ENCODE measurements around the gene C9.
"Not testable (repeated sequence)": the region's sequence is repeated elsewhere in the genome, so short reads cannot be mapped to it uniquely, and the experiment has no call there.

Gene C9

DNA sequence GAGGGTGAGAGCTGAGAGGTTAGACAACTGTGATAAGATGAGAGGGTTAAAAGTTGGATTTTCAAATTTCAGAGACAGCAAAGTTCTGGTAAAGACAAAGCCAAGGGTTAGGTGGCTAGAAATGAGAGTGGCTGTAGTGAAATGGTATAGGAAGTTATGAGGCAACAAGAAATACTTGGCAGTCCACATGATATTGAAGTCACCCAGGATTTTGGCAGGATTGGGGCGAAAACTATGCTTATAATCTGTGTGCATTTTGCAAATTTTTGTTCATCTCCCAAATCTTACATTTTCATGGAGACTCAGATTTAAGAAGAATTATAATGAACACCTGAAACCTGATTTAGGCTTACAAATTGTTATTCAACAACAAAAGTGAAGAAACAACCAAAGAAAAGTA lies 35.6 kb downstream of the C9 start:
- no peak for DNase-seq (ENCODE audit: low read depth in 2 of 2)

GRCh38 chr5:39323542-39323941 lies 40.8 kb downstream of the C9 start:
- DNase-seq (ENCODE audit: low read depth in 2 of 2), result no peak

DNA sequence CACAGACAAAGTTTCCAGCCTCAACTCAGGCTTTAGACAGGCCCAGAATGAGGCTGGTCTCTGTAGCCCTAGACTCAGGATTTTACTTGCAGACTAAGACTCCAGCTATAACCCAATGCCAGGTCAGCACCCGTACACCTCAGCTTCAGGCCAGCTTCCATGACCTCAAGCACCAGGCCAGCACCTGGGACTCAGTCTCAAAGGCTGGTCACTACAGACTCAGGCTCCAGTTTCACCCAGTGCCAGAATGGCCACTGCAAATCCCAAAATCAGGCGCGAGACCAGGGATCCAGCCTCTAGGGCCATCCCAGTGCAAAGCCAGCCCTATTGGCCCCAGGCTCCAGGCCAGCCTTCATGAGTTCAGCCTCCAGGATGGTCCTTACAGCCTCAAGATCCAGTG lies 44.9 kb downstream of the C9 start:
- no peak for DNase-seq (ENCODE audit: low read depth in 2 of 2)

DNA sequence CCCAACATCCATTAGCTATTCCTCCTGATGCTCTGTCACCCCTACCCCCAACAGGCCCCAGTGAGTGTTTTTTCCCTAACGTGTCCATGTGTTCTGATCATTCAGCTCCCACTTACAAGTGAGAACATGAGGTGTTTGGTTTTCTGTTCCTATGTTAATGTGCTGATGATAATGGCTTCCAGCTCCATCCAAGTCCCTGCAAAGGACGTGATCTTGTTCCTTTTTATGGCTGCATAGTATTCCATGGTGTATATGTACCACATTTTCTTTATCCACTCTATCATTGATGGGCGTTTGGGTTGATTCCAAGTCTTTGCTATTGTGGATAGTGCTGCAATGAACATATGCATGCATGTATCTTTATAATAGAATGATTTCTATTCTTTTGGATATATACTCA lies 47.8 kb downstream of the C9 start:
- DNase-seq (ENCODE audit: low read depth in 2 of 2), result not testable (repeated sequence)

- no peak for DNase-seq (ENCODE audit: low read depth in 2 of 2)
Observed at GRCh38 chr5:39315995-39316394, 48.3 kb downstream of the C9 start.

- DNase-seq (ENCODE audit: low read depth in 2 of 2), result no peak
Observed at GRCh38 chr5:39314591-39314990, 49.7 kb downstream of the C9 start.

DNA sequence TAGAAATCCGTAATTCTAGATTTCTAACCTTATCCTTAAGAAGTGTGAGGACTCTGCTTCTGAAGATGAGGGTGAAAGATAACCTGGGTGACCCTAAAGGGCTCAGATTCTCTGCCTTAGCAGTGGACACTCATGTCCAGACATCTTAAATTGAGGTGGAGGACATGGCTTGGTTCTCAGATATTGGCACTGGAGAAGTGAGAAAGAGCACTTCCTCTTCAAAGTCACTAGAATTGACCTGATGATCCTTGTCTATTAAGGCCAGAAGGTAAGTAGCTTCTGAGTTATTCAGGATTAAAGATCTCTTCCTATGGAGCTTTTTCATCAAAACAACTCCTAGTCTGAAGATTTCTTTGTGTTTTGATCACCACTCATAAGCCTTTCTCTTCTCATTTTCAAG lies 54.8 kb downstream of the C9 start:
- no peak for DNase-seq (ENCODE audit: low read depth in 2 of 2)

DNA sequence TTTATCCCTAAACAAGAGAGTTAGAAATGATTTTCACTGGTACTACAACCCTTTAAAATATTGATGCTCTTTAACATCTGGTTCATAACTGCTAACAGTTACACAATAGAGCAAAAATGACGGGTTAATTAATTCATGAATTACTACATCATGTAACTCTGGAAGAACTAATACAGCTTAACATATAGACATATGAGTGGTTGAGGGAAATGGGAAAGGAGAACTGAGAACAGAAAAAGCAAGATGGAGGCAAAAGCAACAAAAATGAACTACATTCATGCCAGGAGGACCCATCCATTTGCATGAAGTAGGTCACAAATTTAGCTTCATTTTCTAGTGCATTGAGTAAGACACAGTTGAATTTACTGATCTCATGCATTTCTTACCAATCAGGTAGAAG lies 61.8 kb downstream of the C9 start:
- no peak for DNase-seq (ENCODE audit: low read depth in 2 of 2)

DNA sequence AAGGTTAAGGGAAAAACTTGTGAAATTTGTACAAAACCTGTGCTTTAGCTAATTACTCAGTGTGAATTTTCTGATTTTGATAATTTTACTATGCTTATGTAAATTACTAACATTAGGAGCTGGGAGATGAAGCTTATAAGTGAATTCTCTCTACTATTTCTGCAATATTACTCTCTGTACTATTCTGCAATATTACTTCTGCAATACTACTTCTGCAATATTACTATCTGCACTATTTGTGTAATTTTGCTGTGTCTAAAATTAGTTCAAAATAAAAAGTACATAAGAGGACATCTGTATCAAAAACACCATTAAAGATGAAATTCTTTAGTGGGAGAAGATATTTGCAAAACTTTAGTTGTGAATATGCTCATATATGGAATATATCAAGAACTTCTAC lies 62.9 kb downstream of the C9 start:
- DNase-seq (ENCODE audit: low read depth in 2 of 2), result no peak

DNA sequence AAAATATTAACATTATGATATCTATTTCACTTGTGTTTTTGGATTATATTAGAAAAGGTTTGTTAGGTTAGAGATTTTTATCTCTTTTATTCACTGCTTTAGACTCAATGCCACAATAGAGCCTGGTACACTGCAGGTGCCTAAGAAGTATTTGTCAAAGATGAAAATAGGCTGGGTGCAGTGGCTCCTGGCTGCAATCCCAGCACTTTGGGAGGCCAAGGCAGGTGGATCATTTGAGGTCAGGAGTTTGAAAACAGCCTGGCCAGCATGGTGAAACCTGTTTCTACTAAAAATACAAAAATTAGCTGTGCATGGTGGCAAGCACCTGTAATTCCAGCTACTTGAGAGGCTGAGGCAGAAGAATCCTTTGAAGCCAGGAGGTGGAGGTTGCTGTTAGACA lies 64.3 kb downstream of the C9 start:
- DNase-seq (ENCODE audit: low read depth in 2 of 2), result no peak

- DNase-seq (ENCODE audit: low read depth in 2 of 2), result no peak
Observed at GRCh38 chr5:39294736-39295135, 69.6 kb downstream of the C9 start.

DNA sequence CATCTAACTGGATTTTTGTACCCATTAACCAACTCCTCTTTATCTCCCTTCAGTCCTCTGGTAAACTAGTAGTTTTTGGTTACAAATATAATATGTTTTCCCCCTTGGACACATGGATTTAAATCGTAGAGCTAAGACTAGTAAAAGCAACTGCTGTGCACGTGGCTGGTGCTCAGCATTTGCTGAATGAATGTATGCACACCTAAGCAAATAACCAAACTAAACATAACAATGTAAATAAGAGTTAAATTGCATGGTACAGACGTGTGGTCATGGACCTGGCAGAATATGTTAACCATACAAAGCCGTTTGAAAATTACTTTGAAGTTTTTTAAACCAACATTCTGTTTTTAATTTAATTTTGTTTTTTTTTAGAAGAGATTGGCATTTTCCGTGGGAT lies 79.7 kb downstream of the C9 start:
- no peak for DNase-seq (ENCODE audit: low read depth in 2 of 2)

- DNase-seq (ENCODE audit: low read depth in 2 of 2), result peak in 1 of 2 donors; percentile 59
Observed at GRCh38 chr5:39283231-39283818, 81.0 kb downstream of the C9 start.

DNA sequence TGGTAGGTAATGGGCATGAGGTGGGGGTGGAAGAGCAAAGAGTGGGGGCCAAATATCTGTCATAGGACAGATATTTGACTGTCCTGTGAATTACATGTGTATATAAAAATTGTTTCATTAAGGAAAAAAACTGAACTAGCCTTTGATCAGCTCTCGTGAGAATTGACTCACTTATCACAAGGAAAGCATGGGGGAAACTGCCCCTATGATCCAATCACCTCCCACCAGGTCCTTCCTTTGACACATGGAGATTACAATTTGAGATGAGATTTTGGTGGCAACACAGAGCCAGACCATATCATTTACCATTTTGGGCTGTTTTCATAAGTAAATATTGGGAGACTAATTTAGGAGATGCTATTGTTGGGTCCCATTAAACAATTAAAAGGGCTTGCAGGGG lies 81.7 kb downstream of the C9 start:
- DNase-seq (ENCODE audit: low read depth in 2 of 2), result no peak

DNA sequence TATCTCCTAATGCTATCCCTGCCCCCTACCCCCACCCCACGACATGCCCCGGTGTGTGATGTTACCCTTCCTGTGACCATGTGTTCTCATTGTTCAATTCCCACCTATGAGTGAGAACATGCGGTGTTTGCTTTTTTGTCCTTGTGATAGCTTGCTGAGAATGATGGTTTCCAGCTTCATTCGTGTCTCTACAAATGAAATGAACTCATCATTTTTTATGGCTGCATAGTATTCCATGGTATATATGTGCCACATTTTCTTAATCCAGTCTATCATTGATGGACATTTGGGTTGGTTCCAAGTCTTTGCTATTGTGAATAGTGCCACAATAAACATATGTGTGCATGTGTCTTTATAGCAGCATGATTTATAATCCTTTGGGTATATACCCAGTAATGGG lies 88.4 kb downstream of the C9 start:
- not testable (repeated sequence) for DNase-seq (ENCODE audit: low read depth in 2 of 2)

GRCh38 chr5:39274398-39275085 lies 89.8 kb downstream of the C9 start:
- DNase-seq (ENCODE audit: low read depth in 2 of 2), result no peak

DNA sequence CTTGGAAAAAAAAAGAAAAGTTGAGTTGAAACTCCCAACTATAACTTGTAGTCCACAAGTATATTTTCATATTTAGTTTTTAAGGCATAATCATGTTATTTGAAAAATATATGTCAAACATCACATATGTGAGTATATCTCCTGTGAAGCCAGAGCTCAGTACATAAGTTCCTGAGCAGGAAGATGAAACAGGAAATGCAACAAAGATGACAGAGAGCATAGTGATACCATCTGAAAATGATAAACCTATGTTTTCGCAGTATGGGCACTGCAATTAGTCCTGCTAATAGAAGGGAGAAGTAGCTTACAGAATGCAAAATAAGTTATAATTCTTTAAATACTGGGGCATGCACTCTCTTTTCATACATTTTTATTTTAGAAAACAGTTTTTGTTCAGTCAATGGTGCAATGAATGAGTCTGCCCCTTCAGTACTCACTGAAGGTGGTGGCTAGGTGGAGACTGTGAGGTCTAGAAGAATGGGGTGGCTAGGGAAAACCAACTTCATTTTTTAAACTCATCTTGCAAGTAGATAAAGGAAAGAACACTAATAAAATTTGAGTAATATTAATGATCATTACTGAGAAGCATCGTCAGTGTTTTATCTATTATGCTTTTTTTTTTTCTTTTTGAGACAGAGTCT lies 90.9 kb downstream of the C9 start:
- no peak for DNase-seq (ENCODE audit: low read depth in 2 of 2)

GRCh38 chr5:39272869-39273231 lies 91.4 kb downstream of the C9 start:
- not testable (repeated sequence) for DNase-seq (ENCODE audit: low read depth in 2 of 2)

DNA sequence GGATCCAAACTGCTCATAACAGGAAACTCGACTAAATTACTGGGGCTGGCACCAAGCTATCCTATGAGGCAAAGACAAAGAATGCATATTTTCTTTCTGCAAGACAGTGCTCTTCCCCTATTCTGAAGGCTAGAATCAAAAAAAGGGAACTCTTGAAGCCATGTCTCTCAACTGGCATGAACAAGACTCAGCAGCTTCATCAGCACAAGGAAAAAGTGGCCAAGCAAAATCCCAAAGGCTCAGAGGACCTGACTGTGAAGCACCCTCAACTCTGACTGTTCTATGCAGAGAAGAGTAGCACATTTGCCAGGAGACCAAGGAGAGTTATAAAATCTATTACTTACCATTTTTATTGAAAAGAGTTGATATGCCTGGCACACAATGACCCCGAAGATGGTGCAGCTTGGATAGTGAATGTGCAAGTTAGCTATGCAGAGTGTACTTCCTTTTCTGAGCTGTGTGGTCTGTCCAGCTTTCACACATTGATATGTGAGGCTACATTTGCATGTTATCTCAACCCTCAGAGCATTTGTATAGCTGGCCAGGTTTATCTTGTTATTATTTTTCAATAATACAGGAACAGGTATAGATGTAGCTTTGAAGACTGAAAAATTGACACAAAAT lies 94.0 kb downstream of the C9 start:
- no peak for DNase-seq (ENCODE audit: low read depth in 2 of 2)

DNA sequence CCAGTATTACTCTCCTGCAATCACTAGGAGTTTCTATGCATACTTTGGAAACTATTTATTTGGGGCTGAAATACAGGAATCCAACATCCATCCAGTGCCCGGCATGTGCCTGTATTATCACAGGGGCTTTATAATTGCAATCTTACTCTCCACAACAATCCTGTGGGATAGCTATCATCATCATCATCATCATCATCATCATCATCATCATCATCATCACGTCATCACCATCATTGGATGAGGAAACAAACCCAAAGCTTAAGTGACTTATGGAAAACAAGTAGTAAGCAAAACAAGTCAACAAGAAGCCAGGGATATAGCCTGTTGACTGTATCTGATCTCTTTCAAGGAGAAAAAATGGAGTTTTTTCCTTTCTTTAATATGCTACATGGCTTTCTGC lies 97.1 kb downstream of the C9 start:
- no peak for DNase-seq (ENCODE audit: low read depth in 2 of 2)

DNA sequence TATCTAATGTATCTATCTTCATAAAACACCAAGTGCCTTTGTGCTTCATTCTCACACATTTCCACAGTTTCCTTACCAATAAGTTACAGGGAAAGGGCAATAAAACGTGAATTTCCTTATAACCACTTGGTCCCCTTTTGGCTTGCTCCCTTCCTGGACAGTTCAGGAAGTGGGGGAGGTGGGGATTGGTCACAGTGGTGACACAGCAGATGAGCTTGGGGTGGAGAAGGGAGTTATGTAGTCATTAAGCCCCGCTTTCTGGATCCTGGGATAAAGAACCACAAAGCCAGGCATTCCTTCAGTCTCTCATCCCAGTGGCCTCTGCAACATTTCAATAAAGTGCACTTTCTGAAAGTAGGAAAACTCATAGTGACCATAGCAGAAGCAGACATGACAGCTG lies 97.9 kb downstream of the C9 start:
- DNase-seq (ENCODE audit: low read depth in 2 of 2), result no peak

GRCh38 chr5:39264528-39264927 lies 99.8 kb downstream of the C9 start:
- no peak for DNase-seq (ENCODE audit: low read depth in 2 of 2)

- DNase-seq (ENCODE audit: low read depth in 2 of 2), result no peak
Observed at GRCh38 chr5:39262981-39263380, 101.3 kb downstream of the C9 start.

Measured in stimulated activated CD4-positive, alpha-beta T cell treated with anti-CD3 and anti-CD28 coated beads, Interleukin-1b, Interleukin-23, amount 100 ng/mL, for 4 hours (primary cell).